Body of pancreas (tissue), 4 donors: Measurements from ENCODE around the gene MARK4.

Experiments used
- POLR2A ChIP-seq, 3 donors: fragments of 450-650 bp; IDR thresholded peaks; one replicate each; pipeline ENCODE4 v1.6.1; 2016; ENCODE audit warnings: antibody characterized with exemption in 3 of 3, mild to moderate bottlenecking in 2 of 3
- TF ChIP-seq, protein P1 (sequence below), 7 experiments: fragments of 450-650 bp in 4 of 7; fragments of 200-600 bp in 3 of 7; sonication (generic) in 3 of 7; IDR thresholded peaks; one replicate each; pipeline ENCODE4 v1.5.1; 2016 to 2019; ENCODE audit warnings: antibody characterized with exemption in 7 of 7

- TF ChIP-seq, protein P1, sequence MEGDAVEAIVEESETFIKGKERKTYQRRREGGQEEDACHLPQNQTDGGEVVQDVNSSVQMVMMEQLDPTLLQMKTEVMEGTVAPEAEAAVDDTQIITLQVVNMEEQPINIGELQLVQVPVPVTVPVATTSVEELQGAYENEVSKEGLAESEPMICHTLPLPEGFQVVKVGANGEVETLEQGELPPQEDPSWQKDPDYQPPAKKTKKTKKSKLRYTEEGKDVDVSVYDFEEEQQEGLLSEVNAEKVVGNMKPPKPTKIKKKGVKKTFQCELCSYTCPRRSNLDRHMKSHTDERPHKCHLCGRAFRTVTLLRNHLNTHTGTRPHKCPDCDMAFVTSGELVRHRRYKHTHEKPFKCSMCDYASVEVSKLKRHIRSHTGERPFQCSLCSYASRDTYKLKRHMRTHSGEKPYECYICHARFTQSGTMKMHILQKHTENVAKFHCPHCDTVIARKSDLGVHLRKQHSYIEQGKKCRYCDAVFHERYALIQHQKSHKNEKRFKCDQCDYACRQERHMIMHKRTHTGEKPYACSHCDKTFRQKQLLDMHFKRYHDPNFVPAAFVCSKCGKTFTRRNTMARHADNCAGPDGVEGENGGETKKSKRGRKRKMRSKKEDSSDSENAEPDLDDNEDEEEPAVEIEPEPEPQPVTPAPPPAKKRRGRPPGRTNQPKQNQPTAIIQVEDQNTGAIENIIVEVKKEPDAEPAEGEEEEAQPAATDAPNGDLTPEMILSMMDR (IDR thresholded peaks at IDR 0.05), result no peak
- no peak for TF ChIP-seq POLR2A (IDR thresholded peaks at IDR 0.05)
Measured at GRCh38 chr19:45302416-45302815, 51.3 kb downstream of the MARK4 start.
